HepG2 (cell line): ENCODE results near the gene PRPSAP1. TPM values are rescaled to one million over a fixed set of nuclear protein-coding genes. Genes with fewer than 3 reads are reported as not detected.

Experiments used
- FOXA3 ChIP-seq: IDR thresholded peaks from 2 replicates; pipeline ENCODE4 v1.6.1; 2016; ENCODE audit warnings: missing genetic modification reagents, missing compliant biosample characterization
- HOXD1 ChIP-seq: sonication (generic); formaldehyde crosslinking; IDR thresholded peaks from 2 replicates; pipeline ENCODE4 v1.5.0; 2020; ENCODE audit warnings: missing genetic modification reagents
- KAT8 ChIP-seq: IDR thresholded peaks from 2 replicates; pipeline ENCODE4 v1.6.1; 2016; ENCODE audit warnings: missing genetic modification reagents, missing compliant biosample characterization
- SIX1 ChIP-seq: sonication (generic); formaldehyde crosslinking; IDR thresholded peaks from 2 replicates; pipeline ENCODE4 v1.4.0; 2020; ENCODE audit warnings: missing genetic modification reagents, borderline replicate concordance
- ZSCAN30 ChIP-seq: sonication (generic); formaldehyde crosslinking; IDR thresholded peaks from 2 replicates; pipeline ENCODE4 v1.5.0; 2020; ENCODE audit warnings: mild to moderate bottlenecking, missing genetic modification reagents
- polyA plus RNA-seq, 8 experiments: library from polyadenylated mRNA; depleted of rRNA in 3 of 8; stranded (reverse) in 7 of 8; unstranded in 1 of 8; fragments of >200 nt; fragmentation: Illumina TruSeq in 4 of 8; extraction: Trizol in 4 of 8; gene quantifications; 2 replicates each; pipeline versions ENCODE4 v1.2.1 to v1.2.3, GENCODE V29; 2011 to 2016; ENCODE audit warnings: low read depth in 4 of 8, missing spikeins in 1 of 8, mixed read lengths in 1 of 8; ENCODE audit not compliant: insufficient read depth in 1 of 8
- total RNA-seq, 5 experiments: library from RNA; depleted of rRNA; stranded (reverse); fragments of >200 nt; fragmentation: Illumina TruSeq; extraction: Trizol; gene quantifications; 2 replicates each; pipeline ENCODE4 v1.2.3, GENCODE V29; 2016; ENCODE audit warnings: low read depth in 1 of 5
- TF ChIP-seq, protein P1 (sequence below): sonication (generic); formaldehyde crosslinking; IDR thresholded peaks from 2 replicates; pipeline ENCODE4 v1.5.1; 2020; ENCODE audit warnings: missing genetic modification reagents, mild to moderate bottlenecking, borderline replicate concordance
- TF ChIP-seq, protein P2 (sequence below), 2 experiments: sonication (generic) in 1 of 2; formaldehyde crosslinking in 1 of 2; IDR thresholded peaks; 2 replicates each; pipeline versions ENCODE4 v1.5.1 to v1.6.1; 2011 to 2020; ENCODE audit warnings: borderline replicate concordance in 1 of 2, low read depth in 1 of 2, low read length in 1 of 2, mild to moderate bottlenecking in 1 of 2, missing genetic modification reagents in 1 of 2, moderate library complexity in 1 of 2

PRPSAP1 gene
- total and polyA plus RNA-seq, 2 of the 13 experiments (the other 11 are each of a cell fraction or from before 2014, with no cell fraction given) = 91.1 to 314 TPM

GRCh38 chr17:76265624-76266243 is 88.0 kb downstream of the PRPSAP1 start (continued):
- TF ChIP-seq, protein P1, sequence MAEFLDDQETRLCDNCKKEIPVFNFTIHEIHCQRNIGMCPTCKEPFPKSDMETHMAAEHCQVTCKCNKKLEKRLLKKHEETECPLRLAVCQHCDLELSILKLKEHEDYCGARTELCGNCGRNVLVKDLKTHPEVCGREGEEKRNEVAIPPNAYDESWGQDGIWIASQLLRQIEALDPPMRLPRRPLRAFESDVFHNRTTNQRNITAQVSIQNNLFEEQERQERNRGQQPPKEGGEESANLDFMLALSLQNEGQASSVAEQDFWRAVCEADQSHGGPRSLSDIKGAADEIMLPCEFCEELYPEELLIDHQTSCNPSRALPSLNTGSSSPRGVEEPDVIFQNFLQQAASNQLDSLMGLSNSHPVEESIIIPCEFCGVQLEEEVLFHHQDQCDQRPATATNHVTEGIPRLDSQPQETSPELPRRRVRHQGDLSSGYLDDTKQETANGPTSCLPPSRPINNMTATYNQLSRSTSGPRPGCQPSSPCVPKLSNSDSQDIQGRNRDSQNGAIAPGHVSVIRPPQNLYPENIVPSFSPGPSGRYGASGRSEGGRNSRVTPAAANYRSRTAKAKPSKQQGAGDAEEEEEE = no peak
- TF ChIP-seq ZSCAN30 = no peak
- peak; percentile 47; the same call in 1 of the 2 replicates for TF ChIP-seq HOXD1 (CRISPR knock-in tag)
- TF ChIP-seq KAT8 (CRISPR knock-in tag) = peak; percentile 84
- peak; percentile 93 for TF ChIP-seq FOXA3 (CRISPR knock-in tag)
- TF ChIP-seq, protein P2, sequence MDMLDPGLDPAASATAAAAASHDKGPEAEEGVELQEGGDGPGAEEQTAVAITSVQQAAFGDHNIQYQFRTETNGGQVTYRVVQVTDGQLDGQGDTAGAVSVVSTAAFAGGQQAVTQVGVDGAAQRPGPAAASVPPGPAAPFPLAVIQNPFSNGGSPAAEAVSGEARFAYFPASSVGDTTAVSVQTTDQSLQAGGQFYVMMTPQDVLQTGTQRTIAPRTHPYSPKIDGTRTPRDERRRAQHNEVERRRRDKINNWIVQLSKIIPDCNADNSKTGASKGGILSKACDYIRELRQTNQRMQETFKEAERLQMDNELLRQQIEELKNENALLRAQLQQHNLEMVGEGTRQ (IDR thresholded peaks at IDR 0.05; ENCODE audit: low read depth, low read length) = no peak
- TF ChIP-seq, protein P2 (CRISPR knock-in tag; IDR thresholded peaks at IDR 0.05; ENCODE audit: borderline replicate concordance) = no peak
- no peak for TF ChIP-seq SIX1 (CRISPR knock-in tag)
